Germinal center (tissue), 1 donor: ENCODE data around the gene TMEM132D.

ENCODE experiments used
- DNase-seq: peaks from one replicate; pipeline ENCODE4 v3.0.0; 2012; ENCODE audit warnings: mixed read lengths, low spot score

TMEM132D gene

GRCh38 chr12:129440278-129440677 lies 463.5 kb downstream of the TMEM132D start:
- DNase-seq: no peak

- DNase-seq: no peak
Measured at GRCh38 chr12:129434790-129435189, 469.0 kb downstream of the TMEM132D start.

- no peak for DNase-seq
Measured at GRCh38 chr12:129428240-129428936, 475.4 kb downstream of the TMEM132D start.

- DNase-seq: no peak
Measured at GRCh38 chr12:129423041-129423580, 480.7 kb downstream of the TMEM132D start.

- DNase-seq: no peak
Measured at GRCh38 chr12:129413295-129413694, 490.5 kb downstream of the TMEM132D start.

- DNase-seq: no peak
Measured at GRCh38 chr12:129409281-129409680, 494.5 kb downstream of the TMEM132D start.

- DNase-seq: no peak
Measured at GRCh38 chr12:129404556-129404955, 499.3 kb downstream of the TMEM132D start.

- DNase-seq: no peak
Measured at GRCh38 chr12:129401572-129401971, 502.3 kb downstream of the TMEM132D start.

GRCh38 chr12:129394177-129394825 lies 509.5 kb downstream of the TMEM132D start:
- DNase-seq: no peak

GRCh38 chr12:129393357-129393937 lies 510.4 kb downstream of the TMEM132D start:
- no peak for DNase-seq

GRCh38 chr12:129385637-129385990 lies 518.2 kb downstream of the TMEM132D start:
- no peak for DNase-seq

GRCh38 chr12:129383956-129384355 lies 519.9 kb downstream of the TMEM132D start:
- no peak for DNase-seq

- DNase-seq: no peak
Measured at GRCh38 chr12:129381715-129382114, 522.1 kb downstream of the TMEM132D start.

- no peak for DNase-seq
Measured at GRCh38 chr12:129379076-129379804, 524.6 kb downstream of the TMEM132D start.

GRCh38 chr12:129378496-129378895 lies 525.3 kb downstream of the TMEM132D start:
- no peak for DNase-seq

- DNase-seq: no peak
Measured at GRCh38 chr12:129373746-129374145, 530.1 kb downstream of the TMEM132D start.

- no peak for DNase-seq
Measured at GRCh38 chr12:129372876-129373275, 530.9 kb downstream of the TMEM132D start.

- no peak for DNase-seq
Measured at GRCh38 chr12:129372348-129372747, 531.5 kb downstream of the TMEM132D start.

GRCh38 chr12:129371268-129371667 lies 532.6 kb downstream of the TMEM132D start:
- no peak for DNase-seq

- no peak for DNase-seq
Measured at GRCh38 chr12:129366656-129367055, 537.2 kb downstream of the TMEM132D start.

- DNase-seq: no peak
Measured at GRCh38 chr12:129363041-129363440, 540.8 kb downstream of the TMEM132D start.

- no peak for DNase-seq
Measured at GRCh38 chr12:129357233-129357632, 546.6 kb downstream of the TMEM132D start.
